HCT116 (cell line): Measurements from ENCODE around the gene ACOT8. TPM values are rescaled to one million over a fixed set of nuclear protein-coding genes. Genes with fewer than 3 reads are reported as not detected.
"Not testable (repeated sequence)": the region's sequence is repeated elsewhere in the genome, so short reads cannot be mapped to it uniquely, and the experiment has no call there.

Source experiments
- ATAC-seq: fragments of 200-7000 bp; cut with Tn5 transposase; 2 replicates; pipeline ENCODE4 v1.9.1; 2020; ENCODE audit warnings: mild to moderate bottlenecking, moderate library complexity
- BruUV-seq: library from RNA; stranded (reverse); fragments of 400-500 nt; replicated peaks from 2 replicates; lab custom pipeline; 2021; lab: Mats Ljungman, UMichigan
- CTCF ChIA-PET: fragments of 300-600 bp; sonication (Branson Sonifier 250); formaldehyde crosslinking; loops from one replicate; lab custom pipeline; 2021; ENCODE audit warnings: antibody characterized with exemption; lab: Charles Lee
- POLR2A ChIA-PET: fragments of 300-600, 350-600 bp; sonication (Branson Sonifier 250); formaldehyde crosslinking; loops from one replicate; lab custom pipeline; 2021; ENCODE audit warnings: antibody characterized with exemption; lab: Charles Lee
- RAD21 ChIA-PET, 2 experiments: fragments of 300-600 bp; sonication (Branson Sonifier 250); formaldehyde crosslinking; loops; one replicate each; lab custom pipeline; 2023; ENCODE audit warnings: low total read pairs in 2 of 2; ENCODE audit not compliant: uncharacterized antibody in 2 of 2, unreplicated experiment in 2 of 2, low non-redundant PET in 1 of 2; lab: Charles Lee
- DNase-seq: peaks from one replicate; pipeline ENCODE4 v3.0.0-alpha.2; 2010; ENCODE audit warnings: low read depth, low spot score
- H2AFZ ChIP-seq: fragments of 200-600 bp; shearing (Covaris generic), sonication (generic); 2 replicates; pipeline ENCODE4 v1.6.1; 2017; ENCODE audit warnings: low read depth, mixed run types, mixed read lengths, antibody characterized with exemption, low read length; ENCODE audit not compliant: poor library complexity, severe bottlenecking
- H3K27ac ChIP-seq: 2 replicates; pipeline ENCODE4 v1.5.1; 2012; ENCODE audit warnings: low read depth, low read length
- H3K27me3 ChIP-seq: fragments of 200-600 bp; sonication (generic); 2 replicates; pipeline ENCODE4 v1.6.1; 2016; ENCODE audit warnings: mixed run types, low read length, mixed read lengths; ENCODE audit not compliant: insufficient read depth
- H3K36me3 ChIP-seq, 2 experiments: fragments of 200-500 bp in 1 of 2; fragments of 200-600 bp in 1 of 2; sonication (Bioruptor generic) in 1 of 2; sonication (generic) in 1 of 2; 2 replicates each; pipeline versions ENCODE4 v1.5.1 to v1.6.1; 2014 to 2016; ENCODE audit warnings: low read length in 2 of 2, inconsistent platforms in 1 of 2, mixed read lengths in 1 of 2, mixed run types in 1 of 2; ENCODE audit not compliant: insufficient read depth in 2 of 2, control insufficient read depth in 1 of 2
- H3K4me1 ChIP-seq, 2 experiments: fragments of 200-600 bp in 1 of 2; sonication (generic) in 1 of 2; 2 replicates each; pipeline versions ENCODE4 v1.5.1 to v1.6.1; 2012 to 2017; ENCODE audit warnings: low read length in 2 of 2, inconsistent platforms in 1 of 2, mild to moderate bottlenecking in 1 of 2, mixed read lengths in 1 of 2, mixed run types in 1 of 2, moderate library complexity in 1 of 2; ENCODE audit not compliant: insufficient read depth in 2 of 2, control insufficient read depth in 1 of 2
- H3K4me2 ChIP-seq: fragments of 200-600 bp; sonication (generic); 2 replicates; pipeline ENCODE4 v1.6.1; 2017; ENCODE audit warnings: mixed run types, low read length, mixed read lengths
- H3K4me3 ChIP-seq, 2 experiments: fragments of 200-600 bp in 1 of 2; sonication (generic) in 1 of 2; replicated peaks in 1 of 2; 2 replicates each; pipeline ENCODE4 v1.5.1; 2011 to 2016; ENCODE audit warnings: low read length in 2 of 2, control low read depth in 1 of 2, low read depth in 1 of 2, mild to moderate bottlenecking in 1 of 2, mixed read lengths in 1 of 2, mixed run types in 1 of 2
- H3K79me2 ChIP-seq: fragments of 200-600 bp; sonication (generic); 2 replicates; pipeline ENCODE4 v1.6.1; 2017; ENCODE audit warnings: mild to moderate bottlenecking, mixed run types, low read length, moderate library complexity, mixed read lengths; ENCODE audit not compliant: insufficient read depth
- H3K9ac ChIP-seq: fragments of 200-600 bp; sonication (generic); 2 replicates; pipeline ENCODE4 v1.6.1; 2016; ENCODE audit warnings: low read length, mixed read lengths
- H3K9me2 ChIP-seq: fragments of 200-600 bp; sonication (generic), shearing (Covaris generic); 2 replicates; pipeline ENCODE4 v1.6.1; 2017; ENCODE audit warnings: mixed run types, mild to moderate bottlenecking, moderate library complexity; ENCODE audit not compliant: insufficient read depth
- H3K9me3 ChIP-seq, 2 experiments: fragments of 200-500 bp in 1 of 2; fragments of 200-600 bp in 1 of 2; sonication (Bioruptor generic) in 1 of 2; sonication (generic) in 1 of 2; 2 replicates each; pipeline ENCODE4 v1.6.1; 2014 to 2017; ENCODE audit warnings: low read length in 2 of 2, mixed read lengths in 2 of 2, inconsistent platforms in 1 of 2, low read depth in 1 of 2, mild to moderate bottlenecking in 1 of 2, mixed run types in 1 of 2, moderate library complexity in 1 of 2; ENCODE audit not compliant: control insufficient read depth in 1 of 2, insufficient read depth in 1 of 2
- H4K20me1 ChIP-seq: fragments of 200-600 bp; sonication (generic), shearing (Covaris generic); 2 replicates; pipeline ENCODE4 v1.6.1; 2017; ENCODE audit warnings: mixed run types, mild to moderate bottlenecking, moderate library complexity; ENCODE audit not compliant: insufficient read depth
- EZH2phosphoT487 ChIP-seq: fragments of 200-600 bp; IDR thresholded peaks from 2 replicates; pipeline ENCODE4 v1.6.1; 2018; ENCODE audit warnings: antibody characterized with exemption, borderline replicate concordance
- POLR2AphosphoS5 ChIP-seq: IDR thresholded peaks from 2 replicates; pipeline ENCODE4 v1.6.1; 2011; ENCODE audit warnings: mild to moderate bottlenecking, low read depth, low read length, moderate library complexity
- RAD21 ChIP-seq: IDR thresholded peaks from 2 replicates; pipeline ENCODE4 v1.6.1; 2012; ENCODE audit warnings: low read depth, mild to moderate bottlenecking
- SIN3A ChIP-seq: IDR thresholded peaks from 2 replicates; pipeline ENCODE4 v1.6.1; 2012; ENCODE audit warnings: low read depth
- SRF ChIP-seq: IDR thresholded peaks from 2 replicates; pipeline ENCODE4 v1.6.1; 2012; ENCODE audit warnings: low read depth
- ZNF274 ChIP-seq: fragments of 200-500 bp; sonication (Bioruptor generic); IDR thresholded peaks from 2 replicates; pipeline ENCODE4 v1.6.1; 2014; ENCODE audit warnings: mild to moderate bottlenecking, low read depth, low read length, inconsistent platforms
- intact Hi-C: fragments of 100-400 bp; cut with micrococcal nuclease; formaldehyde crosslinking; loops from 2 replicates; pipeline ENCODE4 v1.10.0; 2022
- total RNA-seq: library from RNA; stranded (reverse); gene quantifications from one replicate; pipeline ENCODE4 v1.2.1, GENCODE V29; 2021; ENCODE audit not compliant: unreplicated experiment
- TF ChIP-seq, protein P1 (sequence below): IDR thresholded peaks from 2 replicates; pipeline ENCODE4 v1.6.1; 2011; ENCODE audit warnings: mild to moderate bottlenecking, low read length, moderate library complexity; ENCODE audit not compliant: insufficient replicate concordance; ENCODE audit errors: extremely low read depth

Gene ACOT8
- total RNA-seq, 1 experiment from 2014 or later = 12.2 TPM

DNA sequence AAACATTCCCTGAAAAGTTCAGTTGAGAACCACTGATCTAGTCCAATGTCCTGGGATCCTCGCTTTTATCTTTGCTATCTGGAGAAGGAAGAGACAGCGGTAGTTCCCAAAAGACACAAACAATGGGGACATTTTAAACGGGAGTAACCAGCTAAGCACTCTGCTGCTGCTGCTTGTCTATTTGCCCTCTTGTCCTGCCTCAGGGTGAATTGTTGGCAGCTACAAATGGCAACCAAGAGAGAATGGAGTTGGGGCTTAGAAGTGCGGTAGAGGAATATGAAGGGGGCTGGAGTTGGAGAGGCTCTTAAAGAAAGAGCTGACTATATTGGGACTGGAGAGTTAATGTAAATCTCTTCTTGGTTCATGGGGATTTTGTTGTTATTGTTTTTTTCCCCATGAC lies 17.4 kb upstream of the ACOT8 start:
- H3K4me2 ChIP-seq = no peak overlapping the region
- no peaks in the 10 kb centered on the region for H4K20me1 ChIP-seq
- no TSS peak for BruUV-seq
- TF ChIP-seq RAD21 (no peak), SIN3A (no peak), ZNF274 (no peak), POLR2AphosphoS5 (no peak), SRF (no peak), EZH2phosphoT487 (no peak)
- TF ChIP-seq, protein P1, sequence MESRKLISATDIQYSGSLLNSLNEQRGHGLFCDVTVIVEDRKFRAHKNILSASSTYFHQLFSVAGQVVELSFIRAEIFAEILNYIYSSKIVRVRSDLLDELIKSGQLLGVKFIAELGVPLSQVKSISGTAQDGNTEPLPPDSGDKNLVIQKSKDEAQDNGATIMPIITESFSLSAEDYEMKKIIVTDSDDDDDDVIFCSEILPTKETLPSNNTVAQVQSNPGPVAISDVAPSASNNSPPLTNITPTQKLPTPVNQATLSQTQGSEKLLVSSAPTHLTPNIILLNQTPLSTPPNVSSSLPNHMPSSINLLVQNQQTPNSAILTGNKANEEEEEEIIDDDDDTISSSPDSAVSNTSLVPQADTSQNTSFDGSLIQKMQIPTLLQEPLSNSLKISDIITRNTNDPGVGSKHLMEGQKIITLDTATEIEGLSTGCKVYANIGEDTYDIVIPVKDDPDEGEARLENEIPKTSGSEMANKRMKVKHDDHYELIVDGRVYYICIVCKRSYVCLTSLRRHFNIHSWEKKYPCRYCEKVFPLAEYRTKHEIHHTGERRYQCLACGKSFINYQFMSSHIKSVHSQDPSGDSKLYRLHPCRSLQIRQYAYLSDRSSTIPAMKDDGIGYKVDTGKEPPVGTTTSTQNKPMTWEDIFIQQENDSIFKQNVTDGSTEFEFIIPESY = no peak
- no peak overlapping the region for H2AFZ ChIP-seq
- no peaks in the 10 kb centered on the region for H3K9me2 ChIP-seq
- no peak overlapping the region for H3K9ac ChIP-seq
- no peaks in the 10 kb centered on the region for H3K79me2 ChIP-seq
- ChIA-PET RAD21 (no interaction called here), CTCF (no interaction called here), POLR2A (interaction anchor here (0.7 kb wide), 1 partner anchor 76 kb away, joined by 3 read pairs; no protein-coding TSS in a partner anchor)
- H3K4me3 ChIP-seq = no peak overlapping the region
- H3K27ac ChIP-seq = no peak overlapping the region
- no peaks in the 10 kb centered on the region for H3K36me3 ChIP-seq
- H3K4me1 ChIP-seq = no peaks in the 10 kb centered on the region
- DNase-seq = no peak
- intact Hi-C loops = no loop called here
- no peaks in the 10 kb centered on the region for H3K9me3 ChIP-seq
- no peaks in the 10 kb centered on the region for H3K27me3 ChIP-seq
- ATAC-seq = no peak

DNA sequence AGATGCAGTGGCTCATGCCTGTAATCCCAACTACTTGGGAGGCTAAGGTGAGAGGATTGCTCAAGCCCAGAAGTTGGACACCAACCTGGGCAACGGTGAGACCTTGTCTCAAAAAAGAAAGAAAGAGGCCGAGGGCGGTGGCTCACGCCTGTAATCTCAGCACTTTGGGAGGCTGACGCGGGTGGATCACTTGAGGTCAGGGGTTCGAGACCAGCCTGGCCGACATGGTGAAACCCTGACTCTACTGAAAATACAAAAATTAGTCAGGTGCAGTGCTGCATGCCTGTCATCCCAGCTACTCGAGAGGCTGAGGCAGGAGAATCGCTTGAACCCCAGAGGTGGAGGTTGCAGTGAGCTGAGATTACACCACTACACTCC lies 16.9 kb upstream of the ACOT8 start:
- POLR2A ChIA-PET = not testable (repeated sequence)

More for the DNA sequence above, 16.9 kb upstream of the ACOT8 start:
- ATAC-seq, intact Hi-C loops, H3K9ac ChIP-seq, H3K4me3 ChIP-seq, RAD21 ChIA-PET, BruUV-seq, H3K4me1 ChIP-seq, H3K4me2 ChIP-seq, H3K27me3 ChIP-seq, CTCF ChIA-PET, H4K20me1 ChIP-seq, H2AFZ ChIP-seq, H3K36me3 ChIP-seq, H3K79me2 ChIP-seq, H3K9me3 ChIP-seq, H3K27ac ChIP-seq, H3K9me2 ChIP-seq, DNase-seq: not testable (repeated sequence)
